CD1c-positive myeloid dendritic cell (primary cell): ENCODE measurements around the gene ARHGAP31.

Experiments
- DNase-seq: peaks from one replicate; pipeline ENCODE4 v3.0.0-alpha.2; 2016; ENCODE audit errors: extremely low spot score

The ARHGAP31 gene

GRCh38 chr3:119437691-119438258 is 143.6 kb downstream of the ARHGAP31 start:
- DNase-seq, result no peak

DNA sequence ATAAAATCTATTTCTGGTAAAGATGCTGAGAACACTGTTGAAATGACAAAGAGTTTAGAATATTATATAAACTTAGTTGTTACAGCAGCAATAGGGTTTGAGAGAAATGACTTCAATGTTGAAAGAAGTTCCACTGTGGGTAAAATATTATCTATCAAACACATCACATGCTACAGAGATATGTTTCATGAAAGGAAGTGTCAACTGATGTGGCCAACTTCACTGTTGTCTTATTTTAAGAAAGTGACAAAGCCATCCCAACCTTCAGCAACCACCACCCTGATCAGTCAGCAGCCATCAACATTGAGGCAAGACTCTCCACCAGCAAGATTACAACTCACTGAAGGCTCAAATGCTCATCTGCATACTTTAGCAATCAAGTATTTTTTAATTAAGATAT is 149.0 kb downstream of the ARHGAP31 start:
- no peak for DNase-seq

DNA sequence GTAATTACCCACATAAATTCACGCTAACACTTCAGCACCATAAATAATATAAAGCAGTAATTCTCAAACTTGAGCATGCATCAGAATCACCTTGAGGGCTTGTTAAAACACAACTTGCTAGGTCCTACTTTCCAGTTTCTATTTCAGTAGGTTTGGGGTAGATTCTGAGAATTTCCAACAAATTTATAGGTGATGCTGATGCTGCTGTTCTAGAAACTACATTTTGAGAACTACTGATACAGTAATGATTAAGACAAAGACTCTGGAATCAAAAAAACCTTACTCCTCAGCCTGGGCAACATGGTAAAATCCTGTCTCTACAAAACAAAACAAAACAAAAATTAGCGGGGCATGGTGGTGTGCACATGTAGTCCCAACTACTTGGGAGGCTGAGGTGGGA is 150.4 kb downstream of the ARHGAP31 start:
- DNase-seq, result no peak

DNA sequence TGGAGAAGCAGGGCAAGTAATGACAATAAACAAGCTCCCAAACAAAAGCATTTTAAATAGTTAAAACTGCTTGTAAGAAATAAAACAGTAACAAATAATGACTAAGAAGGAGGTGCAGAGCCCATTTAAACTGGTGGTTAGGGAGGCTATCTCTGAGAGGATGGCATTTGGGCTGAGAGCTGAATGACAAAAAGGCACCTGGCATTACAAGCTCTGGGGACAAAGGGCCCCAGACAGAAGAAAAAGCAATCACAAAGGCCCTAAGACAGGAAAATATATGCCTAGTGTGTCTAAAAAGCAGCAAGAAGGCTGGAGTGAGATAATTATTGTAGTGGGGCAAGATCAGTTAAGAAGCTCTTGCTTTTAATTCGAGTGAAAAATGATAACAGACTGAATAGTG is 159.6 kb downstream of the ARHGAP31 start:
- DNase-seq, result no peak

DNA sequence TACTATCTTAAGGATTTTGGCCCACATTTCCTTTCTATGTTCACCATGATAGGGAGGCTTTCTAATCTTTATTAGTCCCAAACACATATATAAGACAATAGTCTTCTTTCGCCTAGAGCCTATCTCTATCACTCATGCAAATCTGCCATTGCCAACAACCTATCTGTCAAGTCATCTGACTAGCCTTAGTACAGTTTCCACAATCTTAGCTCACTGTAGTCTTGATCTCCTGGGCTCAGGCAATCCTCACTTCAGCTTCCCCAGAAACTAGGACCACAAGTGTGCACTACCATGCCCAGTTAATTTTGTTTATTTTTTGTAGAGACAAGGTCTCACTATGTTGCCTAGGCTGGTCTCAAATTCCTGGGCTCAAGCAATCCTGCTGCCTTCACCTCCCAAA is 162.3 kb downstream of the ARHGAP31 start:
- no peak for DNase-seq

- DNase-seq, result peak; percentile 59
Measured at GRCh38 chr3:119457246-119457645, 163.1 kb downstream of the ARHGAP31 start.

DNA sequence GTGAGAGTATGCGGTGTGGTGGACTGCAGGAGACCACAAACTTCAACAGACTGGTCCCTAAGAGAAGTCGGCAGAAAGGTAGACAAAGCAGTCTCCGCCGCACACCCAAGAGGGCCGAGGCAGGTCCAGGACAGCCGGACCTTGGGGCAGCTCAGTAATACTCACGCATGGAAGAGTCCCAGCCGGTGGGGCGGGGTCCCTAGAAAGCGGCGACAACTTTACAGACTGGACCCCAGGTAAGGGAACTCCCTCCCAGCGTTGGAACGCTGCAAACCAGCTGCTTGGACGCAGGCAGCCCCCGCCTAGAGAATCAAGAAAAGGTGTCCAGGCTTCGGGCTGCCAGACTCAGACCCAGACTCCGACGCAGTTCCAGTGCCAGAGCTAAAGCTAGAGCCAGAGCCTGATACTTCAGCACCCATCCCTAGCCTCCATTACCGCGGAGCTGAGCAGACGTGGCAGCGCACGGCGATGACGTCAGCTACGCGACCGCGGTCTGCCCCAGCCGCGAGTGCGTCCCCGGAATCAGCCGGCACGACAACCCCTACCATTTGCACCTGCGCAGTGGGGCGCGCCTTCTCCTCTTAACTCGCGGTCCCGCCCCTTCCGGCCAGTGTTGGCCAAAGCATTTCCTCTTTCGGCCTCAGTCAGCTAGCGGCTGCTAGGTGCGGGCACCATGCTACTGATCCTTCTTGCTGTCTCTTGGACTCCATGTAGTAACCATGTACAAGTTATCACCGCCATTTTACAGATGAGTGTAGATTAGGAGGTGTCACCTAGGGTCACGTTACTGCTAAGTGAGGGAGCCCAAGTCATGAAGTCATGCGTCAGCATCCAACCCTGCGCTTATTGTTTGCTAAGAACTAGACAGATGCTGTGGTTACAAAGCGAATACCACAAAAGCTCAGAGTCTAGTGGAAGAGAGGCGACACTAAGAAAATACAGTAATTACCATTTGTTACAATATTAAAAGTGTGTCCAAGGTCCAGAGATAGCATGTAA is 169.3 kb downstream of the ARHGAP31 start, which contains the start of gene TMEM39A:
TSS of gene TMEM39A (minus strand) at position 445 of the 999 bp plus-strand sequence. CDS start 1,541 bp downstream, outside the sequence.
- peak; percentile 100 for DNase-seq

DNA sequence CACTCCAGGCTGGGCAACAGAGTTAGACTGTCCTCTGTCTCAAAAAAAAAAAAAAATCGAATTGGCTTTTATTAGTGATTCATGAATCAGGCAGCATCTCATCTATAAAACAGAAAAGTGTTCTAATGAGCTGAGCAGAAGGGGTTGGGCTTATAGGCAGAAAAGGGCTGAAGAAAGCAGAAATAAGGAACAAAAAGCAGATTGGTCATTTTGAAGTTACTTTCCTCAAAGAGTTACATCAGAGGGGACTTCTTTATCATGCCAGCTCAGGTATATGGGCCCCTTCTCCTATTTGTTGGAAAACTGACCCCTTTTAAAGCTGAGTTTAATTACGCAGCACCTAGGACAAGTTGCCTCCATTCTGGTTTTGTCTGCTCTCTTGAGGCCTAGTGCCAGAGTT is 173.9 kb downstream of the ARHGAP31 start:
- DNase-seq, result peak; percentile 43

DNA sequence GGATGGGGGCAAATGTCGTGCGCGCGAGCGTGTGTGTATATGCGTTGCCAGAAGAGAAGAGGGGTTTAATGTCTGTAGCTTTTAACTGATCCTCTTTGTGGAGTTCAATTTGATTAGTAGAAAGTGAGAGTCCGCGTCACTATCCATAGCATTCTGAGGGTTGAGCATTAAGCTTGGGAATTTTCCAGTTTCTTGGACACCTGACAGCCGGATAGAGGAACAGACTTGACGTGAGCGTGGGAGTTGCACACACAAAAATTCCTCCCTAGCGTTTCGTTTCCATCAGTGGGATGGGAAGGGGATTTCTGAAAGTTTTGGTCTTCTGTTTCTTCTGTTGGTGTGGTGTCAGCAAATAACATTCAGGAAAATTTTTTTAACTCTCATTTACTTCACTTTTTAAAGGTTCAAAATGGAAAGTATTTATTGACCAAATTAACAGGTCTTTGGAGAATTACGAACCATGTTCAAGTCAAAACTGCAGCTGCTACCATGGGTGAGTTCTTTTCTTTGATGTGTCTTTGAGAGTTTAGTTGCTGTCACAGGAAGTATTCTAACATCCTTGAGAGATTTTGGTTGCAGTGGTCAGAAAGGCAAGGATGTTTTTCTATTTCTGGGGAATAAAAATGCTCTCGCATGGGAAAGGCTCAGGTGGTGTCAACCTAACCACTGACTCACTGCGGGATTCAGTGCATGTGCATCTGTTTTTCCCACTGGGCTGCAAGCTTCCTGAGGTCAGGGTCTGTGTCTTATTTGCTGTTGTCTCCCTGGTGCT is 175.4 kb downstream of the ARHGAP31 start:
- peak; percentile 60 for DNase-seq
